Epithelial cell of proximal tubule (primary cell): Measurements from ENCODE around the gene PPIL4. TPM values are rescaled to one million over a fixed set of nuclear protein-coding genes. Genes with fewer than 3 reads are reported as not detected.
"Not testable (repeated sequence)": the region's sequence is repeated elsewhere in the genome, so short reads cannot be mapped to it uniquely, and the experiment has no call there.

Source experiments
- DNase-seq: peaks from one replicate; pipeline ENCODE4 v3.0.0-alpha.2; 2011; ENCODE audit warnings: low read depth
- H3K4me3 ChIP-seq: 2 replicates; pipeline ENCODE4 v1.5.1; 2011; ENCODE audit warnings: low read depth, mild to moderate bottlenecking, low read length
- CTCF ChIP-seq: conservative IDR thresholded peaks from 2 replicates; pipeline ENCODE4 v1.5.1; 2012; ENCODE audit warnings: low read depth, mild to moderate bottlenecking, low read length
- total RNA-seq: library from RNA; depleted of rRNA; stranded (reverse); fragments of >200 nt; gene quantifications from 2 replicates; pipeline ENCODE4 v1.2.3, GENCODE V29; 2015

Gene PPIL4
- total RNA-seq, 1 donor from 2014 or later, result 33.0 TPM

GRCh38 chr6:149468179-149468578 lies 77.7 kb downstream of the PPIL4 start:
- no peak for TF ChIP-seq CTCF
- H3K4me3 ChIP-seq, result no peak overlapping the region
- no peak for DNase-seq

GRCh38 chr6:149467265-149467664 lies 78.6 kb downstream of the PPIL4 start:
- no peak for TF ChIP-seq CTCF
- no peak overlapping the region for H3K4me3 ChIP-seq
- DNase-seq, result no peak

- DNase-seq, result no peak
- TF ChIP-seq CTCF, result no peak
- no peak overlapping the region for H3K4me3 ChIP-seq
Observed at GRCh38 chr6:149464411-149464810, 81.4 kb downstream of the PPIL4 start.

- no peak overlapping the region for H3K4me3 ChIP-seq
- no peak for DNase-seq
- TF ChIP-seq CTCF, result no peak
Observed at GRCh38 chr6:149463781-149464180, 82.1 kb downstream of the PPIL4 start.

GRCh38 chr6:149462712-149463111 lies 83.1 kb downstream of the PPIL4 start:
- DNase-seq, result not testable (repeated sequence)

GRCh38 chr6:149461670-149462069 lies 84.2 kb downstream of the PPIL4 start:
- H3K4me3 ChIP-seq, result no peak overlapping the region
- TF ChIP-seq CTCF, result no peak
- DNase-seq, result no peak

More at GRCh38 chr6:149462712-149463111, 83.1 kb downstream of the PPIL4 start:
- H3K4me3 ChIP-seq, result not testable (repeated sequence)

- not testable (repeated sequence) for H3K4me3 ChIP-seq, DNase-seq
Observed at GRCh38 chr6:149460249-149460648, 85.6 kb downstream of the PPIL4 start.

- no peak for TF ChIP-seq CTCF
- no peak for DNase-seq
- H3K4me3 ChIP-seq, result no peak overlapping the region
Observed at GRCh38 chr6:149459761-149460160, 86.1 kb downstream of the PPIL4 start.
